ENCODE results near the gene TSPAN7. TPM values are rescaled to one million over a fixed set of nuclear protein-coding genes. Genes with fewer than 3 reads are reported as not detected.

Gene TSPAN7
- total and polyA plus RNA-seq, 2 donors (not counting 1 experiment from before 2014, with no cell fraction given), result 0.03 TPM; not detected in 1

DNA sequence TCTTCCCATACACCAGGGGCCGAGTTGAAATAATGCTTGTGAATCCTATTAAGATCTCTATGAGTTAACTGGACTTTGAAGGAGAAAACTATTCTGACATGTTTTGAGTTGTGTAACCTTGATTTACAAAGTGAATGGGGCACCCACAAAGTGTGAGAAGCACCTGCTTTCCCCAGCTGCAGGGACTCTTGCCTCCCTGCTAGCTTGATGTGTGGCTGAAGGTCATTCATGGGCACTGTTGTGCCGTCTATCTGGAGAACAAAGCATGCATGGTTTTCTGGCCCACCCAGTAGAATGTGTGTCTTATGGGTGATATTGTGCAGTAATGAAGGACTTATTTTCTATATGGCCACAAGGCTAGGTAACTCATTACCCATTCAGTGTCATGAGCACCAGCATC, 53.1 kb downstream of the TSPAN7 start:
- Histone ChIP-seq H4K20me1 (ENCODE audit: control insufficient read depth, extremely low read depth, insufficient read depth, low read length) (no peaks in the 10 kb centered on the region), H3K79me2 (ENCODE audit: control insufficient read depth, insufficient read depth, low read length) (no peaks in the 10 kb centered on the region), H3K36me3 (ENCODE audit: control insufficient read depth, insufficient read depth, low read length) (no peaks in the 10 kb centered on the region), H3K4me2 (ENCODE audit: extremely low read depth, insufficient read depth, low read length) (no peak overlapping the region), H2AFZ (ENCODE audit: low read length) (no peak overlapping the region), H3K4me1 (ENCODE audit: control insufficient read depth, extremely low read depth, insufficient read depth, low read length) (no peaks in the 10 kb centered on the region), H3K27ac (ENCODE audit: insufficient read depth, low read length) (no peak overlapping the region), H3K4me3 (replicated peaks in 1 of 4; ENCODE audit: control extremely low read depth in 1 of 4, insufficient read depth in 1 of 4, low read depth in 3 of 4, low read length in 4 of 4) (no peak overlapping the region), H3K27me3 (ENCODE audit: control insufficient read depth, insufficient read depth, low read length) (no peaks in the 10 kb centered on the region), H3K9me3 (ENCODE audit: control insufficient read depth, insufficient read depth, low read depth, low read length) (no peaks in the 10 kb centered on the region), H3K9ac (ENCODE audit: insufficient read depth, low read length) (no peak overlapping the region)
- DNase-seq (ENCODE audit: low read depth in 2 of 2), result no peak
- TF ChIP-seq CTCF (conservative IDR thresholded peaks at IDR 0.05 in 1 of 2, IDR thresholded peaks at IDR 0.05 in 1 of 2; ENCODE audit: low read depth in 1 of 2, low read length in 2 of 2) (no peak), EZH2 (IDR thresholded peaks at IDR 0.05; ENCODE audit: low read length, missing control alignments) (no peak)

DNA sequence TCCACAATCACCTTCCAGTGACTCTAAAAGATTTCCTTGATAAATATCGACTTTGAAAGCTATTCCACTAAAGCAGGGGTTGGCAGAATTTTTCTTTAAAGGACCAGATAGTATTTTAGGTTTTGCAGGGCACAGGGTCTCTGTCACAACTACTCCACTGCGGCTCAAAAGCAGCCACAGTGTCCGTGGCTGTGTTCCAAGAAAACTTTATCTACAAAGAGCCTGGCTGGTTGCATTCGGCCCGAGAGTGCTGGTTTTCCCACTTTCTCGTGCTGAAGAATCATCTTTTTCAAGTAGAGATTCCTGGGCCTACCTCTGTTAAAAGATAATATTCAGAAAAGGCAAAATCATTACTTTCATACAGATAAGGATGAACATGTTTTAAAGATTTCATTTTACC, 55.6 kb downstream of the TSPAN7 start:
- H3K4me2 ChIP-seq (ENCODE audit: extremely low read depth, insufficient read depth, low read length), result no peak overlapping the region

DNA sequence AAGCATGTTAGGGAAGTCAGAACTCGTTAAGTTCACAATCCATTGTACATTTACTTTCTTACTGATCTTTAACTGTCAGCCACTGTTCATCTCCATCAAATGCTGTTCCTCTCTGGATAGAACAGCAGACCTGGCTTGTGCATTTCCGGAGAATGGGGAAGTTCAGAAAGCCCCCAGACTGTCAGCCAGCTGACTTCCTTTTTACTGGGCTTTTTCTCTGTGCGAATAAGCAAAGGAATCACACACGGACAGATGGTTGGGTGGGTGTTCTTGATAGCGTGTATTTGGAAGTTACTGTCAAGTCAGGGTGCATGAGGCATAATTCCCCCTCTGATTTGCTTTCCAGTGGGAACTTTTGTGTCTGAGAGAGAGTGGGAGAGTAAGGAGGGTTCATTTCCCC, 56.8 kb downstream of the TSPAN7 start:
- Histone ChIP-seq H3K9me3 (ENCODE audit: control insufficient read depth, insufficient read depth, low read depth, low read length) (no peaks in the 10 kb centered on the region), H3K27me3 (ENCODE audit: control insufficient read depth, insufficient read depth, low read length) (no peaks in the 10 kb centered on the region), H3K27ac (ENCODE audit: insufficient read depth, low read length) (no peak overlapping the region), H3K79me2 (ENCODE audit: control insufficient read depth, insufficient read depth, low read length) (no peaks in the 10 kb centered on the region), H3K4me1 (ENCODE audit: control insufficient read depth, extremely low read depth, insufficient read depth, low read length) (no peaks in the 10 kb centered on the region), H4K20me1 (ENCODE audit: control insufficient read depth, extremely low read depth, insufficient read depth, low read length) (no peaks in the 10 kb centered on the region), H3K9ac (ENCODE audit: insufficient read depth, low read length) (no peak overlapping the region), H3K4me2 (ENCODE audit: extremely low read depth, insufficient read depth, low read length) (no peak overlapping the region), H3K4me3 (replicated peaks in 1 of 4; ENCODE audit: control extremely low read depth in 1 of 4, insufficient read depth in 1 of 4, low read depth in 3 of 4, low read length in 4 of 4) (no peak overlapping the region), H3K36me3 (ENCODE audit: control insufficient read depth, insufficient read depth, low read length) (no peaks in the 10 kb centered on the region), H2AFZ (ENCODE audit: low read length) (no peak overlapping the region)
- TF ChIP-seq CTCF (conservative IDR thresholded peaks at IDR 0.05 in 1 of 2, IDR thresholded peaks at IDR 0.05 in 1 of 2; ENCODE audit: low read depth in 1 of 2, low read length in 2 of 2) (no peak), EZH2 (IDR thresholded peaks at IDR 0.05; ENCODE audit: low read length, missing control alignments) (no peak)
- DNase-seq (ENCODE audit: low read depth in 2 of 2), result no peak

More for the DNA sequence above, 55.6 kb downstream of the TSPAN7 start:
- no peak for TF ChIP-seq EZH2 (IDR thresholded peaks at IDR 0.05; ENCODE audit: low read length, missing control alignments)
- no peak for TF ChIP-seq CTCF (conservative IDR thresholded peaks at IDR 0.05 in 1 of 2, IDR thresholded peaks at IDR 0.05 in 1 of 2; ENCODE audit: low read depth in 1 of 2, low read length in 2 of 2)
- no peaks in the 10 kb centered on the region for H3K79me2 ChIP-seq (ENCODE audit: control insufficient read depth, insufficient read depth, low read length)
- no peak overlapping the region for H3K27ac ChIP-seq (ENCODE audit: insufficient read depth, low read length)
- no peaks in the 10 kb centered on the region for H3K36me3 ChIP-seq (ENCODE audit: control insufficient read depth, insufficient read depth, low read length)
- H3K4me1 ChIP-seq (ENCODE audit: control insufficient read depth, extremely low read depth, insufficient read depth, low read length), result no peaks in the 10 kb centered on the region
- H2AFZ ChIP-seq (ENCODE audit: low read length), result no peak overlapping the region
- no peak for DNase-seq (ENCODE audit: low read depth in 2 of 2)
- H3K9me3 ChIP-seq (ENCODE audit: control insufficient read depth, insufficient read depth, low read depth, low read length), result no peaks in the 10 kb centered on the region
- no peak overlapping the region for H3K9ac ChIP-seq (ENCODE audit: insufficient read depth, low read length)
- no peaks in the 10 kb centered on the region for H4K20me1 ChIP-seq (ENCODE audit: control insufficient read depth, extremely low read depth, insufficient read depth, low read length)
- H3K27me3 ChIP-seq (ENCODE audit: control insufficient read depth, insufficient read depth, low read length), result no peaks in the 10 kb centered on the region
- no peak overlapping the region for H3K4me3 ChIP-seq (replicated peaks in 1 of 4; ENCODE audit: control extremely low read depth in 1 of 4, insufficient read depth in 1 of 4, low read depth in 3 of 4, low read length in 4 of 4)
